ENCODE results near the gene RPS6KA4.
"Not testable (repeated sequence)": the region's sequence is repeated elsewhere in the genome, so short reads cannot be mapped to it uniquely, and the experiment has no call there.

RPS6KA4 gene

GRCh38 chr11:64358907-64359711, at the start of gene RPS6KA4:
Gene RPS6KA4 (plus strand): TSS chr11:64359162. CDS start chr11:64359236, 74 bp downstream.
- no peak for DNase-seq (ENCODE audit: low read depth in 1 of 2, low spot score in 1 of 2)

- no peak for DNase-seq (ENCODE audit: low read depth in 1 of 2, low spot score in 1 of 2)
Observed at GRCh38 chr11:64312947-64313346, 46.0 kb upstream of the RPS6KA4 start.

GRCh38 chr11:64313491-64314145, 45.3 kb upstream of the RPS6KA4 start:
- DNase-seq (ENCODE audit: low read depth in 1 of 2, low spot score in 1 of 2) = no peak

- no peak for DNase-seq (ENCODE audit: low read depth in 1 of 2, low spot score in 1 of 2)
Observed at GRCh38 chr11:64314146-64314804, 44.7 kb upstream of the RPS6KA4 start.

GRCh38 chr11:64314805-64315561, 44.0 kb upstream of the RPS6KA4 start:
- DNase-seq (ENCODE audit: low read depth in 1 of 2, low spot score in 1 of 2) = no peak

- not testable (repeated sequence) for DNase-seq (ENCODE audit: low read depth in 1 of 2, low spot score in 1 of 2)
Observed at GRCh38 chr11:64315667-64316526, 43.1 kb upstream of the RPS6KA4 start.

- DNase-seq (ENCODE audit: low read depth in 1 of 2, low spot score in 1 of 2) = no peak
Observed at GRCh38 chr11:64316672-64317324, 42.2 kb upstream of the RPS6KA4 start.

GRCh38 chr11:64317325-64317960, 41.5 kb upstream of the RPS6KA4 start, which contains the start of gene TRMT112:
Gene TRMT112 (minus strand): TSS chr11:64317559. CDS start chr11:64317526, 33 bp downstream.
- peak; percentile 86 to 99 for DNase-seq (ENCODE audit: low read depth in 1 of 2, low spot score in 1 of 2)

- peak; percentile 91 for DNase-seq (ENCODE audit: low read depth in 1 of 2, low spot score in 1 of 2)
Observed at GRCh38 chr11:64317961-64318765, 40.8 kb upstream of the RPS6KA4 start, which contains the start of gene PRDX5. Gene PRDX5 (plus strand): TSS chr11:64318121. CDS start chr11:64318216, 95 bp downstream.

- no peak for DNase-seq (ENCODE audit: low read depth in 1 of 2, low spot score in 1 of 2)
Observed at GRCh38 chr11:64318766-64319761, 39.9 kb upstream of the RPS6KA4 start.

GRCh38 chr11:64320556-64320955, 38.4 kb upstream of the RPS6KA4 start:
- DNase-seq (ENCODE audit: low read depth in 1 of 2, low spot score in 1 of 2) = no peak

GRCh38 chr11:64321026-64321425, 37.9 kb upstream of the RPS6KA4 start:
- no peak for DNase-seq (ENCODE audit: low read depth in 1 of 2, low spot score in 1 of 2)

GRCh38 chr11:64321533-64321932, 37.4 kb upstream of the RPS6KA4 start:
- no peak for DNase-seq (ENCODE audit: low read depth in 1 of 2, low spot score in 1 of 2)

GRCh38 chr11:64322925-64323260, 36.1 kb upstream of the RPS6KA4 start:
- no peak for DNase-seq (ENCODE audit: low read depth in 1 of 2, low spot score in 1 of 2)

- DNase-seq (ENCODE audit: low read depth in 1 of 2, low spot score in 1 of 2) = no peak
Observed at GRCh38 chr11:64323373-64323772, 35.6 kb upstream of the RPS6KA4 start.

- not testable (repeated sequence) for DNase-seq (ENCODE audit: low read depth in 1 of 2, low spot score in 1 of 2)
Observed at GRCh38 chr11:64323984-64324383, 35.0 kb upstream of the RPS6KA4 start.
